Natural killer cell (primary cell): ENCODE measurements around the gene TM2D3. TPM values are rescaled to one million over a fixed set of nuclear protein-coding genes. Genes with fewer than 3 reads are reported as not detected.

Experiments used
- ATAC-seq, 3 donors: fragments of 150-1000 bp in 2 of 3; fragments of 200-7000 bp in 1 of 3; cut with Tn5 transposase; 1 replicate in 1 of 3; 2 replicates in 2 of 3; pipeline ENCODE4 v1.10.0; 2021; ENCODE audit warnings: mild to moderate bottlenecking in 2 of 3, moderate library complexity in 2 of 3
- DNase-seq, 2 donors: peaks; one replicate each; pipeline versions ENCODE4 v3.0.0 to v3.0.0-alpha.2; 2013 to 2021; ENCODE audit warnings: mixed read lengths in 1 of 2
- H3K27ac ChIP-seq: one replicate; pipeline ENCODE4 v1.5.1; 2013; ENCODE audit warnings: mild to moderate bottlenecking, low read length
- H3K27me3 ChIP-seq: one replicate; pipeline ENCODE4 v1.6.1; 2013; ENCODE audit warnings: low read length; ENCODE audit not compliant: control insufficient read depth, insufficient read depth
- H3K36me3 ChIP-seq: one replicate; pipeline ENCODE4 v1.6.1; 2013; ENCODE audit warnings: low read length; ENCODE audit not compliant: control insufficient read depth, insufficient read depth
- H3K4me1 ChIP-seq: one replicate; pipeline ENCODE4 v1.6.1; 2013; ENCODE audit warnings: low read length; ENCODE audit not compliant: control insufficient read depth, insufficient read depth
- H3K4me3 ChIP-seq: one replicate; pipeline ENCODE4 v1.5.1; 2013; ENCODE audit warnings: low read length
- H3K9me3 ChIP-seq: one replicate; pipeline ENCODE4 v1.6.1; 2013; ENCODE audit warnings: low read length; ENCODE audit not compliant: control insufficient read depth, insufficient read depth
- H3K27ac Mint-ChIP-seq, 2 donors: one replicate each; pipeline ENCODE4 v1.8.0; 2022; ENCODE audit warnings: mild to moderate bottlenecking in 2 of 2, mixed read lengths in 2 of 2, moderate library complexity in 1 of 2
- H3K27me3 Mint-ChIP-seq, 2 donors: one replicate each; pipeline ENCODE4 v1.8.0; 2022; ENCODE audit warnings: low read depth in 2 of 2, mixed read lengths in 2 of 2
- H3K36me3 Mint-ChIP-seq: one replicate; pipeline ENCODE4 v1.8.0; 2022; ENCODE audit warnings: mixed read lengths
- H3K4me1 Mint-ChIP-seq, 2 donors: one replicate each; pipeline ENCODE4 v1.8.0; 2022; ENCODE audit warnings: mixed read lengths in 2 of 2
- H3K4me3 Mint-ChIP-seq: one replicate; pipeline ENCODE4 v1.8.0; 2022; ENCODE audit warnings: mild to moderate bottlenecking, moderate library complexity, mixed read lengths
- H3K9me3 Mint-ChIP-seq, 2 donors: one replicate each; pipeline ENCODE4 v1.8.0; 2022; ENCODE audit warnings: mixed read lengths in 2 of 2
- CTCF ChIP-seq: fragments of 200-600 bp; IDR thresholded peaks from one replicate; pipeline ENCODE4 v1.8.0; 2022; ENCODE audit warnings: antibody characterized with exemption
- WGBS: methylation state at CpG from one replicate; pipeline ENCODE4 v1.1.7; 2013; ENCODE audit warnings: missing lambda C conversion rate; ENCODE audit not compliant: insufficient coverage; 5-methylcytosine and 5-hydroxymethylcytosine counted together
- intact Hi-C: fragments of 100-400 bp; cut with micrococcal nuclease; formaldehyde crosslinking; loops from one replicate; pipeline ENCODE4 v1.14.2; 2022
- total RNA-seq, 4 donors: library from RNA; stranded (reverse); fragments of 120-200 nt in 1 of 4; gene quantifications; one replicate each; pipeline versions ENCODE4 v1.2.3 to v1.2.4, GENCODE V29; 2013 to 2022

Gene TM2D3
- 10 to 100 TPM; 59.4 to 76.4 (median 71.2) TPM for total RNA-seq
- 73.7 TPM for total RNA-seq (2013)

GRCh38 chr15:101652098-101652785 is at the start of gene TM2D3:
Gene TM2D3 (minus strand): TSS chr15:101652381. CDS start chr15:101652361, 20 bp downstream.
- Mint-ChIP-seq H3K4me3 (peak within 1 kb of the TSS; percentile 92), H3K9me3 (no peaks in the 10 kb centered on the region), H3K27me3 (no peaks in the 10 kb centered on the region), H3K27ac (peak within 1 kb of the TSS; percentile 93 to 96), H3K36me3 (no peaks in the 10 kb centered on the region), H3K4me1 (peaks cover 24 to 29% of the 10 kb centered on the region in 2 donors)
- no peaks in the 10 kb centered on the region for H3K27me3 ChIP-seq
- H3K4me1 ChIP-seq, result peaks cover 19% of the 10 kb centered on the region
- WGBS, result under 1% methylated on average over 75 of the region's 75 CpGs
- no peaks in the 10 kb centered on the region for H3K9me3 ChIP-seq
- DNase-seq (peak; percentile 97 to 98), ATAC-seq (peak; percentile 90 to 98 (median 91))
- peak within 1 kb of the TSS; percentile 87 for H3K4me3 ChIP-seq
- peaks cover 30% of the 10 kb centered on the region for H3K36me3 ChIP-seq
- peak; percentile 81 for TF ChIP-seq CTCF
- intact Hi-C loops, result loop anchor here (2.0 kb wide), 1 partner anchor 71 kb away; no protein-coding TSS in a partner anchor
- peak within 1 kb of the TSS; percentile 95 for H3K27ac ChIP-seq

- TF ChIP-seq CTCF, result no peak
- Histone ChIP-seq H3K4me3 (no peak overlapping the region), H3K27me3 (no peaks in the 10 kb centered on the region), H3K27ac (no peak overlapping the region), H3K36me3 (peaks cover 78% of the 10 kb centered on the region), H3K9me3 (no peaks in the 10 kb centered on the region), H3K4me1 (no peaks in the 10 kb centered on the region)
- DNase-seq (no peak), ATAC-seq (no peak)
- intact Hi-C loops, result no loop called here
- H3K4me1 Mint-ChIP-seq, result peaks cover 12 to 16% of the 10 kb centered on the region in 2 donors
- no CpG with 5 or more reads among the region's 2 CpGs for WGBS
- peaks cover 45% of the 10 kb centered on the region for H3K36me3 Mint-ChIP-seq
- H3K27ac Mint-ChIP-seq, result no peak overlapping the region
- H3K9me3 Mint-ChIP-seq, result no peaks in the 10 kb centered on the region
- H3K27me3 Mint-ChIP-seq, result no peaks in the 10 kb centered on the region
- no peak overlapping the region for H3K4me3 Mint-ChIP-seq
Observed at GRCh38 chr15:101698314-101698713, 46.1 kb upstream of the TM2D3 start.

GRCh38 chr15:101697488-101697887 is 45.3 kb upstream of the TM2D3 start:
- peak overlapping the region in 1 of 2 donors; percentile 37 for H3K27ac Mint-ChIP-seq
- Histone ChIP-seq H3K4me3 (no peak overlapping the region), H3K36me3 (peaks cover 74% of the 10 kb centered on the region), H3K9me3 (no peaks in the 10 kb centered on the region), H3K4me1 (no peaks in the 10 kb centered on the region), H3K27me3 (no peaks in the 10 kb centered on the region), H3K27ac (no peak overlapping the region)
- no peak overlapping the region for H3K4me3 Mint-ChIP-seq
- DNase-seq (peak in 1 of 2 donors; percentile 24), ATAC-seq (no peak)
- no peaks in the 10 kb centered on the region for H3K9me3 Mint-ChIP-seq
- H3K27me3 Mint-ChIP-seq, result no peaks in the 10 kb centered on the region
- no peak for TF ChIP-seq CTCF
- peaks cover 16 to 21% of the 10 kb centered on the region in 2 donors for H3K4me1 Mint-ChIP-seq
- peaks cover 42% of the 10 kb centered on the region for H3K36me3 Mint-ChIP-seq
- WGBS, result 62% methylated on average over 7 of the region's 7 CpGs
- intact Hi-C loops, result no loop called here

- H3K4me1 Mint-ChIP-seq, result peaks cover 15 to 21% of the 10 kb centered on the region in 2 donors
- no peaks in the 10 kb centered on the region for H3K27me3 Mint-ChIP-seq
- H3K27me3 ChIP-seq, result no peaks in the 10 kb centered on the region
- intact Hi-C loops, result no loop called here
- DNase-seq, result no peak
- H3K9me3 ChIP-seq, result no peaks in the 10 kb centered on the region
- no peak for ATAC-seq
- no peak overlapping the region for H3K27ac ChIP-seq
- no peaks in the 10 kb centered on the region for H3K9me3 Mint-ChIP-seq
- no peak overlapping the region for H3K4me3 Mint-ChIP-seq
- no peak overlapping the region for H3K4me3 ChIP-seq
- peaks cover 71% of the 10 kb centered on the region for H3K36me3 ChIP-seq
- 100% methylated on average over 1 of the region's 1 CpG for WGBS
- TF ChIP-seq CTCF, result no peak
- H3K4me1 ChIP-seq, result no peaks in the 10 kb centered on the region
- H3K36me3 Mint-ChIP-seq, result peaks cover 36% of the 10 kb centered on the region
- peak overlapping the region; percentile 19 to 37 for H3K27ac Mint-ChIP-seq
Observed at GRCh38 chr15:101696829-101697228, 44.6 kb upstream of the TM2D3 start.
